GM21825 (cell line): Measurements from ENCODE around the gene SPRY1.

Experiments used
- ATAC-seq: cut with Tn5 transposase; IDR thresholded peaks from one replicate; pipeline ENCODE4 v1.9.1; 2021; ENCODE audit warnings: mild to moderate bottlenecking, moderate library complexity; ENCODE audit not compliant: unreplicated experiment

Gene SPRY1, protein sequence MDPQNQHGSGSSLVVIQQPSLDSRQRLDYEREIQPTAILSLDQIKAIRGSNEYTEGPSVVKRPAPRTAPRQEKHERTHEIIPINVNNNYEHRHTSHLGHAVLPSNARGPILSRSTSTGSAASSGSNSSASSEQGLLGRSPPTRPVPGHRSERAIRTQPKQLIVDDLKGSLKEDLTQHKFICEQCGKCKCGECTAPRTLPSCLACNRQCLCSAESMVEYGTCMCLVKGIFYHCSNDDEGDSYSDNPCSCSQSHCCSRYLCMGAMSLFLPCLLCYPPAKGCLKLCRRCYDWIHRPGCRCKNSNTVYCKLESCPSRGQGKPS

DNA sequence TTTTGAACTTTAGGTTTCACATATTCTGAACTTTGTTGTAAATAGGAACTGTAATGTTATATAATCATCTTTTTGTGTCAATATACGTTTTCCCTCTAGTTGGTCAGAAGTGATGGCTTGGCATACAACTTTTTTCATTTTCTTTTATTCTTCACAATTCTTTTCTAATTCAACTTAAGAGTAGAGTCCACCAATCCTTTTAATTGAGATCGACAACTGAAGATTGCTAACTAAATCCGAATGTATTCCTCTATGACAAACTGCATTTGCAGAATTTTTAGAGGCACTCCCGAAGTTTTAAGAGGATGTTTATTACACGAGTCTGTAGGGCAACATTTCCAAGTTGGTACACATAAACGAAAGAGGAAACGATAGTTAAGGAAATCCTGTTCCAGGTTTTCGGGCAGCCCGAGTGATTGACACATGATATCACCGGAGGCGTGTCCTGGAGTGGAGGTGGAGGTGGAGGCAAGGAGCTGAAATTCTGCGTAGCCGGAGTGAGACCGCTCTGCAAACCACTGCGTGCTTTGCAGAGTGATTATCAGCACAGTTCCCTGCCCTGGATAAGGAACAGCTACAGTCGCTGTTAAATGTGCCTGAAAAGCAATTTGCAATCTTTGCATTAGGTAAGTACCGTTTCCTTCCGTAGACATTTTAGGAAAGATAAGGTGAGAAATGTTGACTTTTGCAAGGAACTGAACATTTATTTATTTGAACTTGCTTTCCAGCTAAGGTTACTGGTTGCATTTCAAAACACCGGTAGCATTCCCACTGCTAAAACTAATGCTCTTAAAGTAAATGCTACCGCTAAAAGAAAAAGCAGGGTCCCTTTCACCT is at the start of gene SPRY1:
Gene SPRY1 (plus strand): TSS at position 489 of the 837 bp plus-strand sequence. CDS start 4,797 bp downstream, outside the sequence.
- peak; percentile 49 for ATAC-seq

DNA sequence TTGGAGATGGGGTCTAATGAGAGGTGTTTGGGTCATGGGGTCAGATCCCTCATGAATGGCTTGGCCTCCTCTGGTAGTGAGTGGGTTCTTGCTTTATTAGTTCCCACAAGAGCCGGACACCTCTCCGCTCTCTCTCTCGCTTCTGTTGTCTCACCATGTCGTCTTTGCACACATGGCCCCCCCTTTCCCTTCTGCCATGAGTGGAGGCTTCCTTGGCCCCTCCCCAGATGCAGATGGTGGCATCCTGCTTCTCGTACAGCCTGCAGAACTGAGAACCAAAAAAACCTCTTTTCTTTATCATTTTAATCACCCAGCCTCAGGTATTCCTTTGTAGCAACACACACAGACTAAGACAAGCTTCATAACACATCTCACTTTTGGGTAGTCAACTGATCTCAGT is 49.6 kb upstream of the SPRY1 start:
- ATAC-seq: no peak

DNA sequence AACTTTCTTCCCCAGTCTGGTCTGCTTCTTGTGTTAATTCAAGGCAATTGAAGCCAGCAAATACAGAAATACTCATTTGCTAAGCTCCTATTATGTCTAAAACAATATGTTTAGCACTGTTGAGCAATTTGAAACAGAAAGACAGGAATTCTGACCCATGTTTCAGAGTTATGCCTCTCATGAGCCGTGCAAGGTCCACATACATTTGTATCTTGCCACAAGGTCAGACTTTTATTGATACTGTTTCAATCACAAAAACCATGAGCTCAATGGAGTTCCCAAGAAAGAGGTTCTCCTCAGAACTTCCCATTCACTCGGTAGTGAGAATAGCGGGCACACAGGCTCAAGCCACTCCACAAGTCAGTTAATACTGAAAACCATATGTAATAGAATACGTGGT is 47.6 kb upstream of the SPRY1 start:
- ATAC-seq: no peak

DNA sequence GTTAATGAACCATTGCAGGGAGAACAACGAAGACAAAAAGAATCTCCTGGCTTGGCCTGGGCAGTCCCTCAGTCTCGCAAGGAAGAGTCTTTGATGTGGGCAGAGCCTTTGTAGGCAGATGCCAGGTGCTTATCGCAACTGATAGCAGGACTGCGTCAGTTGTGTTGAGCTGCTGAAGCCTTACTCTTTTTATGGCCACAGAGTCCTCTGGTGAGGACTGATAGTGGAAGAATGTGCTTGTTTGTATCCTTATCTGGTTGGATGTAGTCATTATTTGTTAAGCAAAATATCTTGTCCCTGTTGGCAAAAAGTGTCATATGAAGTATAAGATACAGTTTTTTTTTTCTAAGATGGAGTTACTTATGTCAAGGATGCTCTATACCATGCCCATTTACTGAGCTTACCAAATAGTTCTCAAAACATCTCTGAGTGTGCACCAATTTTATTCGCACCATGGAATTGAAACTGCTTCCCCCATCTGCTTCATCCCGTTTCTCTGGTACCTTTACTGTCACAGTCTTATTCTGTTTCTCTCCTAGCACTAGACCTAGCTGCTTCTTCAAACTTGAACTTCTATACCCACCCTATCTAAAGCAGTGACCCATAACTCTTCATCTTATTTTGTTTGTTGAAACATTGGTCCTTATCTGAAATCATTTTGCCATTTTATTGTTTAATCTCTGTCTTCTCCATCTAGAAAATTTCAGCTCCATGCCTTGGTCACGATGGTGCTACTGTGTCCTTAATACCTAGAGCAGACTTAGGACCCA is 47.0 kb upstream of the SPRY1 start:
- no peak for ATAC-seq

DNA sequence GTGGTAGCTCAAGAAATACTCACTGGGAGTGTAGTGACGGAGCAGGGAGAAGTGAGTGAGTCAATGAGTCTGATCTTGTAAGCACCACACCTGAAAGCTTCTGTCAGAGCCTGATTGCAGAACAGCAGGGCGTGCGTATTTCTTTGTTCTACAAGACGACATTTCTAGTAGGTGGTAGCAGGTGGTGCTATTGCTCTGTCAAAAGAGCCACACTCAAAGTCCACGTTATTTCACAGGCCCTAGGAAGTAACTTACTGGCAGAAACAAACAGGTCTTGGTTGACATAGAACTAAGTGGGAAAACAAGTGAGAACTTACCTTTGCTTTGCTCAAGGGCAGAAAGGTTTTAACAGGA is 46.4 kb upstream of the SPRY1 start:
- no peak for ATAC-seq

DNA sequence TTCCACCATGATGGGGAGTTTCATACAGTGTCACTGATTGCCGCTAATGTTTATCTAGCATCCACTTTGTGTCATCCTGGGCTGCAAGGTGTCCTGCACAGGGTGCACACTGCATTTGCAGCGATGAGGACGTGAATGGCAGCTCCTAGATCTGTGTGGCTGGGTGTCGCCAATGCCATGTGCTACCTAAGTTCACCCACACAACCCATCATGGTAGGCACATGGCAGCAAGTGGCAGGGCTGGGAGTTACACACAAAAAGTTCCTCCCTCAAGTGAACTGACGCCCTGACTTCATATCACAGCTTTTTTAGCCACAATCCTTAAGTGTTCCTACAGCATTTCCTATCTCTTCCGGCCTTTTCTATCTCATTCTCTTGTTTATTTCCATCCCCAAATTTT is 45.9 kb upstream of the SPRY1 start:
- no peak for ATAC-seq

DNA sequence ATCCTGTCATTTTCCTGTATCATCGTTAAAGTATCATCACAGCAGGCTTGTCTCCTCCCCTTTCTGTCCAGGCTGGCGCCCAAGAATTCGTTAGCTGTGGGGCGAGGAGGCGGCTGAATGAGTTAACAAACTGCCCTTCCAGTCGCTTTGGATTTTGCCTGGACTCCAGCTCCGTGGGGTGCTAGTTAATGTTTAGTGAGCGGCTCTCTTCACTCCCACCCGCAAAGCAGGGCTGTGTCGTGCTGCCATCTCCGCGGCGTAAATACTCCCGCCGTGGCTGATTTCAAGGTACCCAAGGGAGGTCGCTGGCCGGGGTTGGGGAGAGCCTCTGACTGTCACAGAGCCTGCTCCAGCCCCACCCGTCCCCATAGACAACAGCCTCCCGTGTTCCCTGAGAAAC is 44.9 kb upstream of the SPRY1 start:
- ATAC-seq: no peak

DNA sequence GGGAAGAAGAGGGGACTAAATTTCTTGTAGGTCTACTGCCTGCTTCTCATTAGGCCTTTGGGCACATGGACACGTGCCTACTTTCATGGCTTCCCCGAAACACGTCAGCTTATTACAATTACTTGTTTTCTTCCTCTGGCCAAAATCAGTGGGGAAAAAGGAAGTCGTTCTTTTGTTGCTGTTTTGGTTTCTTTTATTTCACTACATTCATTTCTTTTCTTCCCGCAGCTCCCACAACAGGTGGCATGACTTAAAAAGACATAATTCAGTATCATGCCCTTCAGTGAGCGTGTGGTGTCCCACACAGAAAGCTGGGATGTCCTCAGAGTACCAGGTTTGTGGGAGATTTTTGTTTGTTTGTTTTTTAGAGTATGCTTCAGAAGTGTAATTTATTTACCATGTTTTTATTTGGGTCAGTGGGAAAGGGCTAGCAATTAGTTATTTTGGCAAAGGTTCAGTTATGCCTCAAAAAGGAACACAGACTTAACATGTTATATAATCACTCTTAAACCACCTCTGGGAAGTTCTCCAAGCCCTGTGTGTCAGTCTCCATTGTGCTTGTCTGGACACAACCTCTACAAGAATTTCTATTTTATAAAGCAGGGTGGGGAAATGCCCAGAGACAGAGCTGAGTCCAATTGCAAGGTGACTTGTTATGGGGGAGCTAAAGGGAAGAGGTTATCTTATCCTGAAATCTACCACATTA is 44.2 kb upstream of the SPRY1 start:
- no peak for ATAC-seq

DNA sequence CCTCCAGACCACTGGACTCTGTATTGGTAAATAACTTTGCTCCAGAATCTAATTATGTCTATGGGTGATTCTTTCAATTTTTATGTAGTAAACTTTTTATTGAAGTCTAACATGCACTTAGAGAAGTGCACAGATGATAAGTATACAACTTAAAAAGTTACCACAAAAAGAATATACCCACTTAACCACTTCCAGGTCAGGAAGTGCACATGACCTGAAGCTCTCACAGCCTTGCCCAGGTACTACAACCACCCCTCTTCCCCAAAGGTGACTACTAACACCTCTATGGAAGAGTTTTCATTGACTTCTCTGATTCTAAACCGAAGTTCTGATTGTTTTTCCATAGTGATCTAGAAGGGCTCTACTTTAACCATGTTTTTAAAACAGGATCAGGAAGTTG is 43.6 kb upstream of the SPRY1 start:
- ATAC-seq: no peak

DNA sequence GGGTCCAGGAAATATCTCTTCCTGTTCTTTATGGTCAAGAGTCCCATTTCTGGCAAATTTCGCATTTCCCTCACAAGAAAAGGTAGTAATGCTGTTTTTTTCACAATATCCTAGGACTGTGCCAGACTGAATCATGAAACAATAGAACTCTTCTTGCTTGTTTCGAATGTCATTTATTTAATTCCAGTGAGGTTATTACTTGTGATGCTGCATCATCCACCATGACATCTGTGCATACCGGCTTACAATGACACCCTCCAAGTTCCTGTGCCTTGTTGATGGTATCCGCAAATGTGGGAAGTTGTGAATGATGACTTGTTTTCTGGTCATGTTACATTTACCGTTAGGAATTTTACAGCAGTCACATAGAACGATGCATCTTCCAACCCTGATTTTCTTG is 42.9 kb upstream of the SPRY1 start:
- ATAC-seq: no peak

DNA sequence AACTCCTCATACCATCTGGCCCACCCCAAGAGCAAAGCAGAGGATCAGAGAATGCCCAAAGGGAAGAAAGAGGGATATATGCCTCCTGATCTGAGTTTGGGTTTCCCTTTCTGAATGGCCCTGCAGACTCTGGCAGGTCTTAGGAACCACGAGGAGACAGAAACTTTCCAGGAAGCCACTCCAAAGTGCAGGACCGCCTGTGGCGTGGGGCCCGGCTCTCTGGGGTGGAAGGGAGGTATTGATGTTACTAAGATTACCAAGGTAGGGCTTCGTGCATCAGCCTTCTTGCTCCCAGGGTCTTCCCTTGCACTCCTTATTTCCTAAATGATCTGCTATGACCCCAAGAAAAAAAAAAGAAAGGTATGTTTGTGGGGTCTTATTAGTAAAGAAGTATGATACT is 41.9 kb upstream of the SPRY1 start:
- ATAC-seq: no peak

DNA sequence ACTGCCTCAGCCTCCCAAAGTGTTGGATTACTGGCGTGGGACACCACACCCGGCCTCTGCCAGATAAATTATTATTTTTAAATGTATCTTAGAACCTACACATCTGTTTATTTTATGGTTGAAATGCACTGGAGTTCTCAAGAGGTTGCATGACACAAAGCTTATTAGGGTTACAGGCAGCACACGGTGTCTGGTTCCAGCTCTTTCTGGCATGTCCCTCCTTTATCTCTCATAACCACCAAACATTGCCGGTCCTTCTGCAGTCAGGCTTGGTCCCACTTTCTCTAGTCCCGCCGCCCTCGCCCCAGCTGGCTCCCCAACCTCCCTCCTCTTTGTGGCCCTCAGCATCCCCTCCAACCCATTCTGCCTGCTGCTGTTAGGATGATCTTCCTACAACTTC is 39.7 kb upstream of the SPRY1 start:
- no peak for ATAC-seq

DNA sequence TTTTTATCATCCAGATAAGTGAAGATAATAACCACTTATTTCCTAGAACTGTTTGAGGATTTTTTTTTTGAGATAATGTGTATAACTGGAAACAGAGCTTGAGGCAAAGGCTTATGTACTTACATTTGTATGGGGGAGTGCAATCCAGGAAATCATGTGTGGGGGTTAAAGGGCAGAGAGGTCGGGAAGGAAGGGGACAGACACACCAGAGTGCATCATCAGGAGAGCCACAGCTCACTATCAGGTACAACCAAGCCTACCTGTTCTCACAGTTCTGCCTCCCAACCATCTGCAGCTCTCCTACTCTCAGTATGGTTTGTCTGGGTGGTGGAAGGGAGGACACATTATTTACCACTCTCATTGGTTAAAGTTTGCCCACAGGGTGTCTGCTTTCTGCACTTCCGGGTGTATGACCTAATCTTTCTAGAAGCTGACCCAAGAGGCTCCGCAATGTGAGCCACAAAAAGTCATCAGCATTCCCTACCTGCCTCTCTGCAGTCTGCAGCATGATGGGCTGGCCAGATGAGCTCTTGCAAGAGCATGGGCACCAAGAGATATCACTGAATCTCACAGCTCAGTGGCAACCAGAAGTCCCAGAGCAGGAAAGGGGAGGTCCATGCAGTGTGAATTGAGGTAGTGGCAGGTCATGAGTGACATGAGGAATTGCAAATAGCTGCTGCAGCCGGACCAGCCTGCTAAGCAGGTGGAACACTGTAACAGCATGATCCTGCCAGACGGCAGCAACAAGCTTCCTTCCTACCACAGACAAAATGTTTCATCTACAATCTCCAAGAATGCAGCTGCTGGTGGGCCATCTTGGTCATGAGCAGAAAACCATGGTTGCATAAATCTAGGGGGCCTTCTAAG is 36.9 kb upstream of the SPRY1 start:
- no peak for ATAC-seq

DNA sequence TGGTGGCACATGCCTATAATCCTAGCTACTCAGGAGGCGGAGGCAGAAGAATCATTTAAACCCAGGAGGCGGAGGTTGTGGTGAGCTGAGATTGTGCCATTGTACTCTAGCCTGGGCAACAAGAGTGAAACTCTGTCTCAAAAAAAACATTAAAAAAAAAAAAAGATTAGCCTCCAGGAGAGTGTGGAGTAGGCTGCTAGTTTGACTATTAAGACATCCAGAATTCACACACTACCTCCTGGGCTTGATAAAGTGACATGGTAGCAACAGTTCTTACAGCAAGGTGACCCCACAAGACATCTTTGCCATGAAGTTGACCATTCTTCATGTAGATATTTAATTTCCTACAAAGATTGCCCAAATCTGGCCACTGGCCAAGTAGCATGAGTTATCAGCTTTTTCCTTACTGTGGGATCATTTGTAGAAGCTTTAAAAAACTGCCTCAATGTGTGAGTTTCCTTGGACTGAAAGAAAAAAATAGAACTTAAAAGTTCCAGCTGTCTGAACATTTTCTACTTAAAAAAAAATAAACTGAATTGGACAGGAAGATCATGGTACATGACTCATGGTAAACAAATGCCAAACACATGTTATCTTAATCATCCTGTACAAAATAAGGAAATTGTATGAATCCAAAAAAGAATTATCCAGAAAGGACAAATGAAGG is 35.3 kb upstream of the SPRY1 start:
- ATAC-seq: no peak

DNA sequence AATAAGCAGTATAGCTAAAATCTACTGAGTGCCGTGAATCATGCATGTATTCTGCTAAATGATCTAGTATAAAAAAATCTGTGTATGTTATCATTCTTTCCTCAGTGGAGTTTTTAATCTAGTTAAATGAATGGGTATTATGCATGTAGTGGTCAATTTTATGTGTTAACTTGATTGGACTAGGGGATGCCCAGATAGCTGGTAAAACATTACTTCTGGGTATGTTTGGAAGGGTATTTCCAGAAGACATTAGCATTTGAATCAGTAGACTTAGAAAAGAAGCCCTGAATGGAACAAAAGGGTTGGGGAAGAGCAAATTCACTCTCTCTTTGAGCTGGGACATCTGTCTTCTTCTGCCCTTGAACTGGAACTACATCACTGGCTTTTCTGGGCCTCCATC is 34.5 kb upstream of the SPRY1 start:
- ATAC-seq: no peak

DNA sequence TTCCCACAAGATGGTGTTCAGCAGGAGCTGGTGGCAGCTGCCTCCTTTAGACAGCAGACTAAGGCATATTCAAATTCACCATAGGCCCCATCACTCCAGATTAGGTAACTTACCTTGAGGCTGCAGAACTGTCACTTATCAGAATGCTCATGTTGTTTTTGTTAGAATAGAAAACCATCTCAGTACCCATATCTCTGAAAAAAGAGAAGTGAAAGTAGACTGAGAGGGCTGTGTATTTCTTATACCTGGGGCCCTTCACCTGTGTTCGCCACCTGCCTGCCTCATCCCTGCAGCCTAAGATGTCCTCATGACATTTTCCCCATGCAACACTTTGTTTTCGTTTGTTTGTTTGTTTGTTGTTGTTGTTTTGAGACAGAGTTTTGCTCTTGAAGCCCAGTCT is 32.9 kb upstream of the SPRY1 start:
- ATAC-seq: peak; percentile 98

DNA sequence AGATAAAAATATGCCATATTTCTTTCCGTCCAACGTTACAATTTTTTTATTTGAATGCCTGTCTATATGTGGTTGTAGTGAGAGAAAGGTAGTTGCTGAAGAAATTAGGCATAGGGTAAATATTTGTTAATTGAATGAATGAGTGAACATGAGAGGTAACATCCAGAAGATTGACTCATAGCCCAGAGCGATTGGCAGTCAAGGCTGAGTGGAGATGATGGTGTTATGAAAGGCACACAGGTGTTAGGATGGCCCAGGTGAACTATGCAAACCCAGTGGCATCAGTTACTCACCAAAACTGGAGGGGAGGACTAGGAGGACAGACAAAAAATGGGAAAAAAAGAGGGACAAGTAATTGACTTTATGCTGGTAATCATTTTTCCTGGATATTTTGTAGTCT is 31.7 kb upstream of the SPRY1 start:
- ATAC-seq: no peak

DNA sequence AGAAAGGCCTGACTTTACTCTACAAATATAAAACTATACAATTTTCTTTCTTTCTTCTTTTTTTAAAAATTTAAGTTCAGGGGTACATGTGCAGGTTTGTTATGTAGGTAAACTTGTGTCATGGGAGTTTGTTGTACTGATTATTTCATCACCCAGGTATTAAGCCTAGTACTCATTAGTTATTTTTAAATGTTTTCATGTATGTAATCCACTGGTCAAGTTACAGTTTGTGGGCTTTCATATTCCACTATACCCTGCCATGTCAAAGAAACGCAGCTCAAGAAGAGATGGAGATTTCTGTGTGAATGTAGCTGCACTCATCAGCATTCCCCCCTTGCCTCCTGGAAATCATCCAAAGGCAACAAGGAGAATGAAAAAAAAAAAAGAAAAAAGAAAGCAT is 31.2 kb upstream of the SPRY1 start:
- no peak for ATAC-seq

DNA sequence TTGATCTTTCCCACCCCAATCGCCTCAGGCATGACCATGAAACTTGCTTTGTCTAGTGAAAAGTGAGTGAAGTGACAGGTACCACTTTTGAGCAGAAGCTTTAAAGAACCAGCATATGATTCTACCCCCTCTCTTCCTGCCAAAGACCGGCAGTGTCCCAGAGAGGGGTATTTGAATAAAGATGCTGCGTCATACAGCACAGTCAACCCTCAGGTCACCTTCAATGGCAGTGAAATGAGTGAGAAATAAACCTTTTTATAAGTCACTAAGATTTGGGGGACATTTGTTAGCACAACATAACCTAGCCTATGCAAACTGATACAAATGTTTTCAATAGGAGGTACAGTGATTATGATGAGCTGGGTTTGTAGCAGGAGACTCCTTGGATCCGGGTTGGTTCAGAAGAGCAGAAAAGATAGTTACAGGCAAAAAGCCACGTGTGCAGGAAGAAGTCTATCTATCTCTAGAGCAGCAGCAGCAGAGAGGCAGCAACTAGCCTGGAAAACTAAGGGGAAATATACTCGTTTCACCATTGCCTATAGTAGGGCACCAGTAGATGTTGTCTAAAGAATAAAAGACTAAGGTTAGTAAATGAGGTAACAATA is 30.3 kb upstream of the SPRY1 start:
- ATAC-seq: no peak
